Stimulated activated CD4-positive, alpha-beta T cell treated with anti-CD3 and anti-CD28 coated beads, Interleukin-1b, Interleukin-23, amount 100 ng/mL, for 48 hours (primary cell): ENCODE measurements around the gene TMEM158.
A peak's percentile ranks its signal among the peaks of the same experiment; 100 is the strongest.

Experiments used
- DNase-seq: peaks from one replicate; pipeline ENCODE4 v3.0.0-alpha.2; 2020

The TMEM158 gene

GRCh38 chr3:45226206-45226915 lies at the start of gene TMEM158:
TMEM158 (minus strand) TSS chr3:45226287; CDS start chr3:45226027, 260 bp downstream.
- DNase-seq, result peak; percentile 67

GRCh38 chr3:45275006-45275704 lies 49.1 kb upstream of the TMEM158 start:
- DNase-seq, result no peak

- no peak for DNase-seq
Measured at GRCh38 chr3:45273681-45274515, 47.8 kb upstream of the TMEM158 start.

GRCh38 chr3:45272828-45273470 lies 46.9 kb upstream of the TMEM158 start:
- no peak for DNase-seq

- DNase-seq, result no peak
Measured at GRCh38 chr3:45272032-45272810, 46.1 kb upstream of the TMEM158 start.

- no peak for DNase-seq
Measured at GRCh38 chr3:45269952-45270351, 43.9 kb upstream of the TMEM158 start.

DNA sequence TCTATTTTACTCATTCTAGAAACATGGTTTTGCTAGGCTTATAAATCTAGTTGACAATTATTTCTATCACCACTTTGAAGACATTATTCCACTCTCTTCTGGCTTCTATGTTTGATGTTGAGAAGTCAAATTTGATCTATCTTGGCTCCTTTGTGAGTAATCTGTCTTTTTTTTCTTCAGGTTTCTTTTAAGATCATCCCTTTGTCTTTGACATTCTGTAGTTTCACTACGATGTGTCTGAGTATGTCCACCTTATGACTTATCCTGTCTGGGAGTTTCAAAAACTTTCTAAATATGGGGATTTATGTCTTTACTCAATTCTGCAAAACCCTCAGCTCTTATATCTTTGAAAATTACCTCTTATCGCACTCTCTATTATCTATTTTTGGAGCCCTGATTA lies 41.0 kb upstream of the TMEM158 start:
- no peak for DNase-seq

DNA sequence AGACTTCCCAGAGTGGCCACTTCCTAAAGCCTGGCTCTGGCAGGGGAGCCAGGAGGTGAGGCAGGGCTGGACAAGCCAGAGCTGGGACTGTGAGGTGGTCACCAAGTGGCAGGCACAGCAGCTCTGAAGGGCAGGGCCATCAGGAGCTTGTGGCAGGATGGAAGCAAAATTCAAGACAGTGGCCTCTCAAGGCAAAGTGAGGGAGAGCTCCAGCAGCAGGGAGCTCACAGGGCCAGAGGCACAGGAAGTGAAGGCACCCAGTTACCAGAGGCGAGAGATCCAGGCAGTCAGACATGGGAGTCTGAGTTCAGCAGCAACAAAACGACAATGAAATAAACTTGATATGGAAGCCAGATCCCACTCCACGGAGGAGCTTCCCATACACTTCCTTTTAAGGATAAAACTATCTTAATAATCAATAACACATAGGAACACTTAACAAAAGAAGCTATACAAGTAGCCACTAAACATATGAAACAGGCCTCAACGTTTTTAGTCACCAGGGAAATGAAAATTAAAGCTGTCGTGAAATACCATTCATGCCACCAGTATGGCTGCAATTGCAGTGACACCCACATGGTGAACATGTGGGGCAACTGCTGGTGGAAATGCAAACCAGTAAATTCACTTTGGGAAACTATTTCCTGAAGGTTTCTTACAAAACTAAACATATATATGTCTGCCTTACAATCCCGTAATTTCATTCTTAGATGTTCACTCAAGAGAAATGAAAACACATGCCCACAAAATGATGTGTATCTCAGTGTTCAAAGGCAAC lies 35.4 kb upstream of the TMEM158 start:
- DNase-seq, result no peak

DNA sequence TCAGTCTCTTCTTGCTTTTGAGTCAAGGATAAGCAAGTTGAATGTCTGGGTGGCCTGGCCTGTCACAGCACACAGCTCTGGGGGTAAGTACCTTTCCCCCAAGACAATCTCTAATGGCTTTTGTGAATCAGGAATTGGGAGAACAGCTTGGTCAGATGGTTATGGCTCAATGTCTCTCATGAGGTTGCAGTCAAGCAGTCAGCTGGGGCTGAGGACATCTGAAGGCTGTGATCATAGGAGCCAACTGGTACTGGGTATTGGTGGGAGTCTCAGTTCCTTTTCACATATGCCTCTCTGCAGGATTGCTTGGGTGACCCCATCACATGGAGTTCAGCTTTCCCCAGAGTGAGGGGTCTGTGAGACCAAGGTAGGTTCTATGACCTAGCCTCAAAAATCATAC lies 33.0 kb upstream of the TMEM158 start:
- no peak for DNase-seq

GRCh38 chr3:45258317-45258716 lies 32.2 kb upstream of the TMEM158 start:
- DNase-seq, result no peak

DNA sequence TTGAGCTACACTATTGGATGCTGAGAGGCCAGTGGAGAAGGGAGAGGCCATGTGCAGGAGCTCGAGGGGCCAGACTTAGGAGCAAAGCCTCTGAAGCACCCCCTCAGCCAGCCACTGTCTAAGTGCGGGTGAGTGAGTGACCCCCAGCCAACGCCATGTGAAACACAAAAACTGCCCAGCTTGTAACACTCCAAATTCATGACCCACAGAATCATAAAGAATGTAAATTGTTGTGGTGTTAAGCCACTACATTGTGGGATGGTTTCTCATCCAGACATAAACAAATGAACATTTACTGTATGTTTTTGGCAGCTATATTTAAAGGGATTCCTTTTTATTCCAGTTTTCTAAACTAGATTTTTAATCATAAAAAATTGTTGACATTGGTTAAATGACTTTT lies 27.2 kb upstream of the TMEM158 start:
- no peak for DNase-seq

- DNase-seq, result no peak
Measured at GRCh38 chr3:45252826-45253225, 26.7 kb upstream of the TMEM158 start.

DNA sequence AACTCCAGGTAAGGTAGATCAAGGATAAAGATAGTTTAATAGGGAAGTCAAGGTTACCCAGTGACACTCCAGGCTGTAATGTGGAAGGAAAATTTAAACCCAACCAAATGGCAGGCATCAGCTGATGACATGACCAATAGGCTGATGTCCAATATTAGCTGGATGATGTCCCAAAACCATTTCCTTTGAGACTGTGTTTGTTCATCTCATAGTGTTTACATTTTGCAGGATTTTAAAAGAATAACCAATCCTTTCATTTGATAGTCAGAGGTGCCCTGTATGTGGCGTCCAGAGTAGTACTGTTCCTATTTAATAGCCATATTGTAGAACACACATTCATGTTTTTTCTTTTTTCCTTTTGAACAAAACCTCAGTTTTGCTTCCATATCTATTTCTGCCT lies 23.3 kb upstream of the TMEM158 start:
- DNase-seq, result no peak

GRCh38 chr3:45246241-45246640 lies 20.2 kb upstream of the TMEM158 start:
- DNase-seq, result no peak

GRCh38 chr3:45244356-45244755 lies 18.3 kb upstream of the TMEM158 start:
- DNase-seq, result no peak

DNA sequence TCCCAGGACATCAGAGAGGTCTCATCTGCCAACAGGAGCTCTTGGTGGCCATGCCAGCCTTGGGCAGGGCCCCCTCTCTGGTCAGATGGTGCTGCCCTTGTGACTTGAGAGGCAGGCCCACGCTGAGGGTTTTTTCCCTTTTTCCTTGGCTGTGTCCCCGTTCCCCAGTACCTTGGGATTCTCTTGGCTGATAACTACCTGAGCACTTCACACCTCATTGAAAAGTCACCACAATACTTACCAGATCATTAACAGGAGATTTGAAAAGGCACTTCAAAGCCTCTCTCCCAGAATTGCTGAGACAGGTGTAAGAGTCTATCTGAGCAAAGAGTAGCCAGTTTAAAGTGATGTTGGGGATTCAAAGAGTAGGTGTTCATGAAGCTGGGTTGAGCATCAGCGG lies 15.1 kb upstream of the TMEM158 start:
- no peak for DNase-seq

DNA sequence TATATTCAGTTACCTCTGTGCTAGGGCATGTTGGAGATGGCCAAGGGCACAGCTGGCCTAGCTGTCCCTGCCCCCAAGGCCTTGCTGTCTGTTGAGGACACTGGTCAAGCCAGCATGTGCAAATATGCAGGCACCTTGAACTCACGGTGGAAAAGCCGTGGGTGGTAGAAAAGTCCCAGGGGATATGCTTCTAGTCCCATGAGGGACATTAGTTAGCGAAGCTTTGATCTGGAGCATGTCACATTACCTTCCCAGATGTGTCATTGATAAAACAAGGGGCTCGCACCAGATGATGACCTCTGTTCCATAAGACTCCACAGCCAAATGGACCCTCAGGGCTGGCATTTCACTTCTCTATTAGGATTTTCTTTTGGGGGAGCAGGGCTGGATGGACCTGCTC lies 14.2 kb upstream of the TMEM158 start:
- DNase-seq, result no peak

DNA sequence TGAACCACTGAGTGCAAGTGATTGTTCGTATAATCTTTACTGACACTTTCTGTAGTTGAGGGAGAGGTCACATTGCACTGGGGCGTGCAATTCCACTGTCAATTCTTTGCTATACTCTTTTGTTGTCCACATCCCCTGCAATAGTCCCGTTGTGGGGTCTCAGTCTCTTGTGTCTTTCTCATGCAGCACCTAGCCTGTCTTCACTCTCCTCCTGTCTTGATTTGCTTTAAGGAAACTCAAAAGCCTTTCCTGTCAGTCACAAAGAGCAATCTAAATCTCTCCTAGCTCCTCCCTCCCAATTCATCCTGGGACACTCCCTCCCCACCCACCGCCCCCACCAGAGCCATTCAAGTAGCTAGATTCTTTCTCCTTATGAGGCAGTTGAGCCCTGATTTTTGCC lies 13.2 kb upstream of the TMEM158 start:
- no peak for DNase-seq

GRCh38 chr3:45236964-45237363 lies 10.9 kb upstream of the TMEM158 start:
- no peak for DNase-seq

DNA sequence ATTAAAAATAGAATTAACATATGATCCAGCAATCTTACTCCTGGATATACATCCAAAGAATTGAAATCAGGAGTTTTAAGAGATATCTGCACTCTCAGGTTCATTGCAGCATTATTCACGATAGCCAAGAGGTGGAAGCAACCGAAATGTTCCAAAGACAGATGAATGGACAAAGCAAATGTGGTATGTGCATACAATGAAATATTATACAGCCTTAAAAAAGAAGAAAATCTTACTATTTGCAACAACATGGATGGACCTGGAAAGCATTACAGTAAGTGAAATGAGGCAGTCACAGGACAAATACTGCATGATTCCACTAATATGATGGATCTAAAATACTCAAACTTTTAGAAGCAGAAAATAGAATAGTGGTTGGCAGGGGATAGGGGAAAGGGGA lies 9.3 kb upstream of the TMEM158 start:
- DNase-seq, result no peak

- DNase-seq, result no peak
Measured at GRCh38 chr3:45234250-45234649, 8.2 kb upstream of the TMEM158 start.

GRCh38 chr3:45232521-45232920 lies 6.4 kb upstream of the TMEM158 start:
- no peak for DNase-seq
